GM18519 (cell line): Measurements from ENCODE around the gene HS3ST4.
"Not testable (repeated sequence)": the region's sequence is repeated elsewhere in the genome, so short reads cannot be mapped to it uniquely, and the experiment has no call there.

ENCODE experiments used
- ATAC-seq: cut with Tn5 transposase; IDR thresholded peaks from one replicate; pipeline ENCODE4 v1.9.1; 2021; ENCODE audit warnings: mild to moderate bottlenecking, moderate library complexity; ENCODE audit not compliant: unreplicated experiment, low FRiP score

HS3ST4 gene

GRCh38 chr16:26070302-26071100 is 378.7 kb downstream of the HS3ST4 start:
- ATAC-seq, result no peak

GRCh38 chr16:26071101-26071866 is 379.5 kb downstream of the HS3ST4 start:
- no peak for ATAC-seq

GRCh38 chr16:26078716-26079355 is 387.1 kb downstream of the HS3ST4 start:
- no peak for ATAC-seq

GRCh38 chr16:26087091-26087490 is 395.3 kb downstream of the HS3ST4 start:
- no peak for ATAC-seq

GRCh38 chr16:26091511-26091910 is 399.8 kb downstream of the HS3ST4 start:
- no peak for ATAC-seq

- ATAC-seq, result not testable (repeated sequence)
Observed at GRCh38 chr16:26098206-26098605, 406.4 kb downstream of the HS3ST4 start.

- no peak for ATAC-seq
Observed at GRCh38 chr16:26102369-26102768, 410.6 kb downstream of the HS3ST4 start.

- ATAC-seq, result no peak
Observed at GRCh38 chr16:26108836-26109505, 417.2 kb downstream of the HS3ST4 start.

- ATAC-seq, result no peak
Observed at GRCh38 chr16:26111900-26112299, 420.1 kb downstream of the HS3ST4 start.

GRCh38 chr16:26118575-26118974 is 426.8 kb downstream of the HS3ST4 start:
- no peak for ATAC-seq

GRCh38 chr16:26120729-26121128 is 429.0 kb downstream of the HS3ST4 start:
- ATAC-seq, result no peak

GRCh38 chr16:26128296-26128695 is 436.5 kb downstream of the HS3ST4 start:
- no peak for ATAC-seq

GRCh38 chr16:26129997-26130396 is 438.2 kb downstream of the HS3ST4 start:
- ATAC-seq, result no peak

GRCh38 chr16:26133416-26134093 is 441.8 kb downstream of the HS3ST4 start:
- ATAC-seq, result no peak

- no peak for ATAC-seq
Observed at GRCh38 chr16:26134588-26134987, 442.8 kb downstream of the HS3ST4 start.

GRCh38 chr16:26137956-26138355 is 446.2 kb downstream of the HS3ST4 start:
- ATAC-seq, result no peak

- no peak for ATAC-seq
Observed at GRCh38 chr16:26139091-26139490, 447.3 kb downstream of the HS3ST4 start.

GRCh38 chr16:26139884-26140283 is 448.1 kb downstream of the HS3ST4 start:
- ATAC-seq, result no peak

- no peak for ATAC-seq
Observed at GRCh38 chr16:26149364-26150190, 457.8 kb downstream of the HS3ST4 start.
